BE2C (cell line): ENCODE data around the gene PLPP4.

Experiments used
- DNase-seq: peaks from one replicate; pipeline ENCODE4 v3.0.0-alpha.2; 2020
- H3K27me3 ChIP-seq: fragments of 250-450 bp; sonication (Bioruptor Pico); 2 replicates; pipeline ENCODE4 v1.5.1; 2020; ENCODE audit warnings: mild to moderate bottlenecking
- H3K36me3 ChIP-seq: fragments of 250-450 bp; sonication (Bioruptor Pico); 2 replicates; pipeline ENCODE4 v1.5.1; 2020; ENCODE audit warnings: mild to moderate bottlenecking
- H3K4me1 ChIP-seq: fragments of 250-450 bp; sonication (Bioruptor Pico); 2 replicates; pipeline ENCODE4 v1.5.1; 2020
- H3K4me3 ChIP-seq: 2 replicates; pipeline ENCODE4 v1.5.1; 2011; ENCODE audit warnings: low read depth, low read length
- H3K9me3 ChIP-seq: fragments of 250-450 bp; sonication (Bioruptor Pico); 2 replicates; pipeline ENCODE4 v1.5.1; 2020
- CTCF ChIP-seq: IDR thresholded peaks from 2 replicates; pipeline ENCODE4 v1.5.1; 2012; ENCODE audit warnings: mild to moderate bottlenecking, low read depth, low read length

The PLPP4 gene

DNA sequence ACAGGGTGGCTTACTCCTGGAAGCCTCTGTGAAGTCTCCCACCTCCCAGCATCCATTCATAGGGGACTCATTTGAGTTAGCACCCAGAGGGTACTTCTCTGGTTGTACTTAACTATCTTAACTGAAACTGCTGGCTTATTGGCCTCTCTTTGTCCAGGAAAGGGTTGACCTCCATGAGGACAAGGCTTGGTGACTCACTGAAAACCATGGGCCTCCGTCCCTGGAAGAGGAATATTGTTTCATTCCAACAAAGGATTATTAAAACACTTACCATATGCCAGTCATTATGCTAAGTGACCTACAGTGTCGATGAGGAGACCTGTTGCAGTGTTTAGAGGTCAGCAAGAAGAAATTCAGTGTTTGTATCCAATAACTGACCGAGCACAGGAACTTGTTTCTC lies 175.9 kb downstream of the PLPP4 start:
- H3K4me1 ChIP-seq = no peaks in the 10 kb centered on the region
- TF ChIP-seq CTCF = no peak
- H3K9me3 ChIP-seq = no peaks in the 10 kb centered on the region
- no peak overlapping the region for H3K4me3 ChIP-seq
- DNase-seq = no peak
- H3K36me3 ChIP-seq = no peaks in the 10 kb centered on the region
- no peaks in the 10 kb centered on the region for H3K27me3 ChIP-seq

DNA sequence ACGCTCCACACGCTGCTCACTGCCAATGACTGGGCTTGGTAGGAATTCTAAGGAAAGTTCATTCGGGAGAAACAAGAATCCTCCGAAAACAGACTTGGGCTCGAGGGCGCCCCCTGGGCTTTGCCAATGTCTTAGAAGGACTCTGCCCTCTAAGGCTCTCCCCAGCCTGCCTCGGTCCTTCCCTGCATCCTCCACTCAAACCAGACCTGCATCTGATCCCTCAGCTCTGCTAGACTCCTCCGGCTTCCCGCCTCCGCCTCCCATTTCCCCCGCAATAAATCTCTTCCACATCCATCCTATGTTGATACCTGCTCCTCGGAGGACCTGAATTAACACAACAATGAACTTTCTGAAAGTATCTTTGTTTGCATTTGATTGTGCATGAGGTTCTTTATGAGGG lies 177.6 kb downstream of the PLPP4 start:
- H3K27me3 ChIP-seq = no peaks in the 10 kb centered on the region
- no peak overlapping the region for H3K4me3 ChIP-seq
- H3K9me3 ChIP-seq = no peaks in the 10 kb centered on the region
- no peaks in the 10 kb centered on the region for H3K36me3 ChIP-seq
- peak; percentile 18; the same call in 1 of the 2 replicates for TF ChIP-seq CTCF
- no peaks in the 10 kb centered on the region for H3K4me1 ChIP-seq
- DNase-seq = peak; percentile 10
